Astrocyte (in vitro differentiated cells and primary cell): ENCODE data around the gene JMJD7. TPM values are rescaled to one million over a fixed set of nuclear protein-coding genes. Genes with fewer than 3 reads are reported as not detected.

Experiments
- DNase-seq: peaks from one replicate; pipeline ENCODE4 v3.0.0-alpha.2; 2010; ENCODE audit warnings: low read depth
- FAIRE-seq: peaks from 2 replicates; lab custom pipeline; 2011; peaks lifted over from hg19 to GRCh38; lab: Jason Lieb, UNC
- H2AFZ ChIP-seq: 2 replicates; pipeline ENCODE4 v1.6.0; 2012; ENCODE audit warnings: low read depth, low read length, inconsistent platforms
- H3K27ac ChIP-seq: 2 replicates; pipeline ENCODE4 v1.5.1; 2011; ENCODE audit warnings: low read depth, low read length, inconsistent platforms
- H3K27me3 ChIP-seq: 2 replicates; pipeline ENCODE4 v1.6.0; 2011; ENCODE audit warnings: low read length, inconsistent platforms; ENCODE audit not compliant: insufficient read depth
- H3K36me3 ChIP-seq: 2 replicates; pipeline ENCODE4 v1.5.1; 2011; ENCODE audit warnings: low read length, inconsistent platforms; ENCODE audit not compliant: insufficient read depth
- H3K4me1 ChIP-seq: 2 replicates; pipeline ENCODE4 v1.5.1; 2011; ENCODE audit warnings: low read length, inconsistent platforms; ENCODE audit not compliant: insufficient read depth
- H3K4me2 ChIP-seq: 2 replicates; pipeline ENCODE4 v1.6.0; 2012; ENCODE audit warnings: low read length, inconsistent platforms
- H3K4me3 ChIP-seq: 2 replicates; pipeline ENCODE4 v1.5.1; 2011; ENCODE audit warnings: low read depth, mild to moderate bottlenecking, low read length, inconsistent platforms; ENCODE audit not compliant: insufficient read depth
- H3K79me2 ChIP-seq: 2 replicates; pipeline ENCODE4 v1.6.0; 2012; ENCODE audit warnings: mild to moderate bottlenecking, low read length, inconsistent platforms; ENCODE audit not compliant: insufficient read depth
- H3K9ac ChIP-seq: 2 replicates; pipeline ENCODE4 v1.6.0; 2012; ENCODE audit warnings: mild to moderate bottlenecking, low read length, inconsistent platforms
- H3K9me3 ChIP-seq: 2 replicates; pipeline ENCODE4 v1.5.1; 2012; ENCODE audit warnings: low read depth, mild to moderate bottlenecking, low read length, inconsistent platforms; ENCODE audit not compliant: insufficient read depth
- H4K20me1 ChIP-seq: 2 replicates; pipeline ENCODE4 v1.6.0; 2012; ENCODE audit warnings: low read length, inconsistent platforms; ENCODE audit not compliant: insufficient read depth
- H3K27ac Mint-ChIP-seq: one replicate; pipeline ENCODE4 v1.8.0; 2021; ENCODE audit warnings: mild to moderate bottlenecking, mixed read lengths; ENCODE audit not compliant: unreplicated experiment
- H3K27me3 Mint-ChIP-seq: one replicate; pipeline ENCODE4 v1.8.0; 2021; ENCODE audit warnings: low read depth, mixed read lengths; ENCODE audit not compliant: unreplicated experiment
- H3K36me3 Mint-ChIP-seq: one replicate; pipeline ENCODE4 v1.8.0; 2021; ENCODE audit warnings: low read depth, mixed read lengths; ENCODE audit not compliant: unreplicated experiment
- H3K4me1 Mint-ChIP-seq: one replicate; pipeline ENCODE4 v1.8.0; 2021; ENCODE audit warnings: low read depth, mixed read lengths; ENCODE audit not compliant: unreplicated experiment
- H3K4me3 Mint-ChIP-seq: one replicate; pipeline ENCODE4 v1.8.0; 2021; ENCODE audit warnings: mild to moderate bottlenecking, moderate library complexity, mixed read lengths; ENCODE audit not compliant: unreplicated experiment
- H3K9me3 Mint-ChIP-seq: one replicate; pipeline ENCODE4 v1.8.0; 2021; ENCODE audit warnings: mild to moderate bottlenecking, mixed read lengths; ENCODE audit not compliant: unreplicated experiment
- CTCF ChIP-seq: IDR thresholded peaks from 2 replicates; pipeline ENCODE4 v1.5.1; 2011; ENCODE audit warnings: low read depth, mild to moderate bottlenecking, inconsistent platforms, low read length, moderate library complexity; ENCODE audit not compliant: insufficient read depth
- EZH2 ChIP-seq: IDR thresholded peaks from 2 replicates; pipeline ENCODE4 v1.6.1; 2012; ENCODE audit warnings: mild to moderate bottlenecking, low read length, inconsistent platforms; ENCODE audit not compliant: insufficient read depth
- total RNA-seq: library from RNA; stranded (reverse); gene quantifications from 2 replicates; pipeline ENCODE4 v1.2.1, GENCODE V29; 2021

Gene JMJD7
- total RNA-seq, 1 donor from 2014 or later, result 7.6 TPM

GRCh38 chr15:41855261-41855961, 27.5 kb downstream of the JMJD7 start:
- no peak for TF ChIP-seq EZH2
- TF ChIP-seq CTCF, result no peak
- Histone ChIP-seq H3K36me3 (no peaks in the 10 kb centered on the region), H2AFZ (no peak overlapping the region), H3K4me2 (no peak overlapping the region), H3K4me3 (no peak overlapping the region), H3K4me1 (peaks cover 6% of the 10 kb centered on the region), H3K9ac (no peak overlapping the region), H4K20me1 (no peaks in the 10 kb centered on the region), H3K27ac (no peak overlapping the region), H3K27me3 (no peaks in the 10 kb centered on the region), H3K9me3 (no peaks in the 10 kb centered on the region), H3K79me2 (no peaks in the 10 kb centered on the region)
- peaks cover 2% of the 10 kb centered on the region for H3K36me3 Mint-ChIP-seq
- H3K27ac Mint-ChIP-seq, result no peak overlapping the region
- H3K9me3 Mint-ChIP-seq, result no peaks in the 10 kb centered on the region
- DNase-seq, result no peak
- H3K4me3 Mint-ChIP-seq, result no peak overlapping the region
- FAIRE-seq, result no peak
- H3K4me1 Mint-ChIP-seq, result no peaks in the 10 kb centered on the region
- H3K27me3 Mint-ChIP-seq, result peaks cover 14% of the 10 kb centered on the region

- Histone ChIP-seq H4K20me1 (no peaks in the 10 kb centered on the region), H3K4me2 (no peak overlapping the region), H3K4me1 (peaks cover 6% of the 10 kb centered on the region), H3K9me3 (no peaks in the 10 kb centered on the region), H3K4me3 (no peak overlapping the region), H3K27ac (no peak overlapping the region), H3K27me3 (no peaks in the 10 kb centered on the region), H3K79me2 (no peaks in the 10 kb centered on the region), H2AFZ (no peak overlapping the region), H3K36me3 (no peaks in the 10 kb centered on the region), H3K9ac (no peak overlapping the region)
- DNase-seq (no peak), FAIRE-seq (no peak)
- Mint-ChIP-seq H3K4me3 (no peak overlapping the region), H3K27me3 (peaks cover 21% of the 10 kb centered on the region), H3K9me3 (no peaks in the 10 kb centered on the region), H3K4me1 (no peaks in the 10 kb centered on the region), H3K36me3 (peaks cover 6% of the 10 kb centered on the region), H3K27ac (no peak overlapping the region)
- TF ChIP-seq EZH2 (no peak), CTCF (no peak)
These were observed 28.4 kb downstream of the JMJD7 start for GRCh38 chr15:41856262-41856661.

DNA sequence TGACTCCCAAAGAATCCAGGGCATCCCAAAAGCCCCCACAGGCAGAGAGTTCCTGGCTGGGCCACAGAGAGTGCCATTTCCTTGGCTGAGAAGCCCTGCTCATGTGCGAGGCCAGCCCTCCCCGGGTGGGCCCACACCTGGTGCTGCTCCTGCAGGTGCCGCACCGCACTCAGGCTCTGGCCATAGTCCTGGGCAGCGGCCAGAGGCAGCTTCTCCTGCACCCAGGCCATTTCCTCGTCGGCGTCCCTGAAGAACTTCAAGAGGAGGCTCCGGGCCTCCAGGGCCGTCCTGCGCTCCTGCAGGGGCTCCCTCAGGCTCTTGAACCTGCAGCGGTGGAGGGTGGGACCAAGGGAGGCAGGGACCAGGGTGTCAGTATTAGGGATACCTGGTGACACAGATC, 28.8 kb downstream of the JMJD7 start:
- H3K4me2 ChIP-seq, result no peak overlapping the region
- Mint-ChIP-seq H3K4me1 (no peaks in the 10 kb centered on the region), H3K4me3 (no peak overlapping the region), H3K27me3 (peaks cover 21% of the 10 kb centered on the region), H3K9me3 (no peaks in the 10 kb centered on the region), H3K36me3 (peaks cover 6% of the 10 kb centered on the region), H3K27ac (no peak overlapping the region)
- TF ChIP-seq CTCF (no peak), EZH2 (no peak)
- no peak overlapping the region for H2AFZ ChIP-seq
- no peak for DNase-seq
- H3K79me2 ChIP-seq, result no peaks in the 10 kb centered on the region
- no peak overlapping the region for H3K27ac ChIP-seq
- H3K9ac ChIP-seq, result no peak overlapping the region
- H3K9me3 ChIP-seq, result no peaks in the 10 kb centered on the region
- no peaks in the 10 kb centered on the region for H3K36me3 ChIP-seq
- H3K4me1 ChIP-seq, result peaks cover 6% of the 10 kb centered on the region
- no peaks in the 10 kb centered on the region for H3K27me3 ChIP-seq
- FAIRE-seq, result no peak
- H3K4me3 ChIP-seq, result no peak overlapping the region
- no peaks in the 10 kb centered on the region for H4K20me1 ChIP-seq
